Head of caudate nucleus (tissue), 42 donors: ENCODE results near the gene DGCR8.

Experiments used
- DNase-seq, 42 donors: peaks; one replicate each; pipeline versions ENCODE4 v3.0.0 to v3.0.0-alpha.2; 2020 to 2021; ENCODE audit warnings: mixed read lengths in 7 of 42
- intact Hi-C: fragments of 100-400 bp; cut with DNase I; formaldehyde crosslinking; loops from one replicate; pipeline ENCODE4 v1.15.0; 2022

The DGCR8 gene

DNA sequence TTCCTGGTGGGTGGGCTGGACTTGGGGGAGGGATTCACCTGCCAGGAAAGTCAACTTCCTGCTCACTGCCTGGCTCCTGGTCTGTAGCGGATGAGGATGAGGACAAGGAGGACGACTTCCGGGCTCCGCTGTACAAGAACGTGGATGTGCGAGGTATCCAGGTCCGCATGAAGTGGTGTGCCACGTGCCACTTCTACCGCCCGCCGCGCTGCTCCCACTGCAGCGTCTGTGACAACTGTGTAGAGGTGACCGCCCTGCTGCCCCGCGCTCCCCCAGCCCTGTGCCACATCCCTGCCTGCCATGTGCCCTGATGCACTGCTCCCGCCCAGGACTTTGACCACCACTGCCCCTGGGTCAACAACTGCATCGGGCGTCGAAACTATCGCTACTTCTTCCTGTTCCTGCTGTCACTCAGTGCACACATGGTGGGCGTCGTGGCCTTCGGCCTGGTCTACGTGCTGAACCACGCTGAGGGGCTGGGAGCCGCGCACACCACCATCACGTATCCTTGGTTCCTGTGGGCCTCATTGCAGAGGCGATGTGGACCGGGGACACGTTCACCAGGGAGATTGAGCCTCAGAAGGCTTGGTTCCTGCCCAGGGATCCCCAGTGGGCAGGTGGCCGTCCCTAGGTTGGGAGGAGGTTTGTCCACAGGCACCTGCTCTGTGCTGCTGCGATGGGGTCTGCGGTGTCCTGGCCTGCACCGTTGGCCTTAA is 59.5 kb downstream of the DGCR8 start:
- intact Hi-C loops: no loop called here
- DNase-seq: no peak

DNA sequence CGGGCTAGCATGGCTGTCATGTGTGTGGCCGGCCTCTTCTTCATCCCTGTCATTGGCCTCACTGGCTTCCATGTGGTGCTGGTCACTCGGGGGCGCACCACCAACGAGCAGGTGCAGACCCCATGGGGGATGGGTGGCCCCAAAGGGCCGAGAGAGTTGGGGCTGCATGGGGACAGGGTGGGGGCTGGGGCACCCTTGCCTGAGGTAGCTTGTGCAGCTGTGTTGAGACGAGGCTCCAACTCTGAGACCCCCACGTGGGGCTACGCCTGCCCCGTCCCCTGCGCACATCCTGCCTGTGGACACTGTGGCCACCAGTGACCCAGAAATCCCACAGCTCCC is 60.0 kb downstream of the DGCR8 start:
- DNase-seq: no peak
- intact Hi-C loops: no loop called here

DNA sequence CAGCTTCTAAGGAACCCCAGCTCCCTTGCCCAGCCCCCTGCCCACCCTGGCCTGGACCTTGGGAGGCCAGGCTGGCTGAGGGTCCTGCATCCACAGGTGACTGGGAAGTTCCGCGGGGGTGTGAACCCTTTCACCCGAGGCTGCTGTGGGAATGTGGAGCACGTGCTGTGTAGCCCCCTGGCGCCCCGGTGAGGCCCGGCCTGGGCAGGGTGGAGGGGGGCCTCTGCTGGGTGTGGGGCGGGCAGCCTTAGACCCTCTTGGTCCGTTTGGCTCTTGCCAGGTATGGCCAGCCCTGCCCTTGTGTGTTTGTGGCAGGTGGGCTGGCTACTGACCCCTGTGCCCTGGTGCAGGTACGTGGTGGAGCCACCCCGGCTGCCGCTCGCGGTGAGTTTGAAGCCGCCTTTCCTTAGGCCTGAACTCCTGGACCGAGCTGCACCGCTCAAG is 60.5 kb downstream of the DGCR8 start:
- intact Hi-C loops: no loop called here
- DNase-seq: no peak

DNA sequence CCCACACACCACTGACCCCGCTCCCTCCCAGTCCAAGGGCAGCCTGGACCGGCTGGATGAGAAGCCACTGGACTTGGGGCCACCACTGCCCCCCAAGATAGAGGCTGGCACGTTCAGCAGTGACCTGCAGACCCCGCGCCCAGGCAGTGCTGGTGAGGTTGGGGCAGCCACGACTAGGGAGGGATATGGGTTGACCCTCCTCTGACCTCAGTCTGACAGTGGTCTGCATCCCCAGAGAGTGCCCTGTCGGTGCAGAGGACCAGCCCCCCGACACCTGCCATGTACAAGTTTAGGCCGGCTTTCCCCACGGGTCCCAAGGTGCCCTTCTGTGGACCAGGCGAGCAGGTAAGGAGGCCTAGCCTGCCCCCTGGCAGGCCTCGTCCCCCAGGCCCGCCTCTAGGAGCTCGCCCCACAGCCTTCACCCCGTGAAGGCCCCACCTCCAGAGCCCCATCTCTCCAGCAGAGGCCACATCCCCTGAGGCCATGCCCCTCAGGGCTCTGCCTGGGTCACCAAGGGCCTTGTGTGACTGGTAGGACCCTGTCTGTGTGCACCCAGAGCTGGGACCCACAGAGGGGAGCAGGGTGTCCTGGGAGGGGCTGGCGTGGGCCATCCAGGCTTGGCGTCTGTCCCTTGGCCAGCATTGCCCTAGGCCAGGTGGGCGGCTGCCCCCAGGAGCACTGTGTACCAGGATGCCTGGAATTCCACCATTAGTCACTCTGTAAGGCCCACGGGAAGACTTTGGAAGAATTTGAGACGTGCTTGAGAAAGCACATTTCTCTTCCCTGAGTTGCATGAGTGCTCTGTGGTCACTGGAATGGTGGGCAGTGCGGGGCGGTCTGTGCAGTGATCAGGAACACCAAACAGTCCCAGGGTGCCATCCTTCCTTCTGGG is 61.4 kb downstream of the DGCR8 start:
- no peak for DNase-seq
- intact Hi-C loops: no loop called here

DNA sequence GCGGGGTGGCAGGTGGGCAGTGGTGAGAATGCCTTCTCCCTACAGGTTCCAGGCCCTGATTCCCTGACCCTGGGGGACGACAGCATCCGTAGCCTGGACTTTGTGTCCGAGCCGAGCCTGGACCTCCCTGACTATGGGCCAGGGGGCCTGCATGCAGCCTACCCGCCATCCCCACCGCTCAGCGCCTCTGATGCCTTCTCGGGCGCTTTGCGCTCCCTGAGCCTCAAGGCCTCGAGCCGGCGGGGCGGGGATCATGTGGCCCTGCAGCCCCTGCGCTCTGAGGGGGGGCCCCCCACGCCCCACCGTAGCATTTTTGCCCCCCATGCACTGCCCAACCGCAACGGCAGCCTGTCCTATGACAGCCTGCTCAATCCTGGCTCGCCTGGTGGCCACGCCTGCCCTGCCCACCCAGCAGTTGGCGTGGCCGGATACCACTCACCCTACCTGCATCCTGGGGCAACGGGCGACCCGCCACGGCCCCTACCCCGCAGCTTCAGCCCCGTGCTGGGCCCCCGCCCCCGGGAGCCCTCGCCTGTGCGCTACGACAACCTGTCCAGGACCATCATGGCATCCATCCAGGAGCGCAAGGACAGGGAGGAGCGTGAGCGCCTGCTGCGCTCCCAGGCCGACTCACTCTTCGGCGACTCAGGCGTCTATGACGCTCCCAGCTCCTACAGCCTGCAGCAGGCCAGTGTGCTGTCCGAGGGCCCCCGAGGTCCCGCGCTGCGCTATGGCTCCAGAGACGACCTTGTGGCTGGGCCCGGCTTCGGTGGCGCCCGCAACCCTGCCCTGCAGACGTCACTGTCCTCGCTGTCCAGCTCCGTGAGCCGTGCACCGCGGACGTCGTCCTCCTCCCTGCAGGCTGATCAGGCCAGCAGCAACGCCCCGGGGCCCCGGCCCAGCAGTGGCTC is 62.9 kb downstream of the DGCR8 start:
- DNase-seq: no peak
- intact Hi-C loops: no loop called here

DNA sequence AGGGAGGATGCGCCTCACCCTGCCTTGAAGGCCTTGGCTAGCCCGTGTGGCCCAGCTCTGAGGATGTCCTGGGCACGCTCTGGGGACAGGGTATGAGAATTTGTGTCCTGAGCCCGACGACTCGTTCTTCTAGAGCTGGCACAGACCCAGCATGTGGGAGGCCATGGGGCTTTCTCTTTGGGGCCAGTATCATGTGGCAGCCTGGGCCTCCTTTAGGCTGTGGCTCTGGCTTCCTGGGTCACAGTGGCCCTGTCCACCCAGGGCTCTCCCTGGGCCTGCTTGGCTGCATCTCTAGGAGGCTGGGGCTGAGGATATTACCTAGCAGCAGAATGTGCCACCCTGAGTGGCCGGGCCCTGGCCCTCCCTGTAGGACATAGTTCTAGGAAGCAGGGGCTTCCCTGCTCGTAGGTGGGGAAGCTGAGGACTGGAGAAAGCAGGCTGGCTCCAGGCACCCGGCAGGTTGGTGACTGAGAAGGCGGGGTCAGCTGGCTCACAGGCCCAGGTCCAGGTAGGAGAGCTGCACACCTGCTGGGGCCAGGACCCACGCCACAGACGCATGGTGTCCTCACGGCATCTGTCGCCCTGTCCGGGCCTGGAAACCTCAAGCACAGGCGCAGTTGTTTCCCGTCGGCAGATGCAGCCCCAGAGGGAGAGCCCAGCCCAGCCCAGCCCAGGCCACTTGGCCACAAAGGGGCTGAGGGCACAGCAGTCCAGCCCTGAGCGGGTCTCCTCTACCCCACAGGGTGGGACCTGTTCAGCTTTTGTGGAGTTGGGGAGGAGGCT is 64.0 kb downstream of the DGCR8 start:
- no peak for DNase-seq
- intact Hi-C loops: no loop called here

DNA sequence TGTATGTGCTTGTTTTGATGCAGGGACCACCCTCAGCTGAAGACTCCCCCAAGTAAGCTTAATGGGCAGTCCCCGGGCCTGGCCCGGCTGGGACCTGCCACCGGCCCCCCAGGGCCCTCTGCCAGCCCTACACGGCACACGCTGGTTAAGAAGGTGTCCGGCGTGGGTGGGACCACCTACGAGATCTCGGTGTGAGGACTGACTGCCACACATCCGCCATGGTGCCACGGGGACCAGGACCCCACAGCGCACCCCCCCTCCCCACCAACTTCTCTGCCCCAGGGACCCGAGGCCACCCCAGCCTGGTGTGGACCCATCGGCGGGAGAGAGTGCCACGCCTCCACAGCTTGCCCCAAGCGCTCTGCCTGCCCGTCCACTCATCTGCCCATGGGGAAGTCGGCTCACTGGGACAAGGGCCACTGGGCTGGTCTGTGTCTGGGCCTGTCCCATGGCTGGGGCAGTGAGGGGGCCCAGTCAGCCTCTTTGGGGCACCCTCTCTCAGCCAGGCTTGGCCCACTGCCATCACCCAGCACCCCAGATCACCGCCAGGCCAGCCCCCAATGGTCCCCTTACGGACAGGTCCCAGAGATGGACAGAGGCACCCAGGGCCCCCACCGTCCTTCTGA is 65.3 kb downstream of the DGCR8 start:
- DNase-seq: no peak
- intact Hi-C loops: no loop called here

DNA sequence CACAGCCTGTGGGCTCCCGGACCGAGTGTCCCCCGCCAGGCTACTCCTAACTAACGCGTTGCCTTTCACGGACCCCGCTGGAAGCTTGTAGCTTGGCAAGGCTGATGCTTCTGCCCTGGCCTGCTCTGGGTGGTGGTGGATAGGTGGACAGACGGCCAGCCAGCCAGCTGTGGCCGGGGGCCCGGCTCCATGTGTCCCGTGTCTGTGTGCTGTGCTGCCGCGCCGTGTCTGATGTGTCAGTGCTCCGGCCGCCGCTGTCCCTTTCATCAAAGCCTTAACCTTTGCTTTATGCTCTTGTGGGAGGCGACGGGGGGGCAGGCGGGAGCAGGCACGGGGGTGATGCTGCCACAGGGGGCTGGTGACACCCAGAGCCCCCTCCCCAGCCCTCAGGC is 65.8 kb downstream of the DGCR8 start:
- no peak for DNase-seq
- intact Hi-C loops: no loop called here

DNA sequence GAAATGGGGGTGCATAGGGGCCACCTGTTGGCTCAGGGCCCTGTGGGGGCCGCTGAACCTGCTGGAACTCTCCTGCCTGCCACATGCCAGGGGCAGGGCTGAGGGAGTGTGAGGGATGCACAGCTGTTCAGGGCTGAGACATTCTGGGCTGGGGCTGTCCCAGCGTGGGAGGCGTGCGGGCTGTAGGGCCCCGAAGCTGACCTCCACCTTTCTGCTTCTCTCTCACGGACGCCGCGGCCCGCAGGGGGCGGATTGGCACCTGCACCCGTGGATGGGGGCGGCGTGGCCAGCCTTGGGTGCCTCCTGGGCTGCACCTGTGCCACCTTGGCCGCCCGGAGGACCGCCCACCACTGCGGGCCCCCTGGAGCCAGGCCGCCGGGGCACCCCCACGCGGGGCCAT is 66.7 kb downstream of the DGCR8 start:
- intact Hi-C loops: no loop called here
- no peak for DNase-seq

DNA sequence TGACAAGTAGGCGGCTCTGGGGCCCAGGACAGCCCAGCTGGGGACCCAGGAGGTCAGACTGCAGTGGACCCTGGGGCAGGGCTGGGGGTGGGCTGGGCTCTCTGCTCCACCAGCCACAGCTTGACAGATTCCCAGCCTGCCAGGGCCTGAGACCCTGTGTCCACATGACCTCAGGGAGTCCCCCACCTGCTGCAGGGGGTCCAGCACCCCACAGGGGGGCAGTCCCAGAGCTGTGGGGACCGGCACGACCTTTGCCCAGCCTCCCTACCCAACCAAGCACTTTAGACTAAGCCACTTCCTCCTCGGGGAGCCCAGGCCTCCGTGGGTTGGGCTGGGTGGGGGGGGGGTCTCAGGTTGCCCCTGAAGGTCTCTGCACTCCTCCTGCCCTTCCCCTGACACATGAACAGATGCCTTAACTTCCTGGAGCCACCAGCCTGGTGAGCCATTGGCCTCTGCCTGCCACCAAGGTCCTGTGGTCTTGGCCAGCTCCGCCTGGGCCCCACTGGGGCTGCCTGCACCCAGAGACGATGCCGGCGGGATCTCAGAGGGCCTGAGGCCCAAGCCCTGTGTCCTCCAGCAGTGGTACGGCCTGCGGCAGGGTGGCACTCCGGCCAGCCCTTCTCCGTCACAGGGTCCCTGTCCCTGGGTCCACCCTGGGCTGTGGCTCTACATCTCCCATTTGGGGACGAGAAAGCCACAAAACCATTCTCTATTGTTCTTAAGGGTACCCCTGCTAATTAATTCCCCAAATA is 67.4 kb downstream of the DGCR8 start:
- intact Hi-C loops: no loop called here
- no peak for DNase-seq

DNA sequence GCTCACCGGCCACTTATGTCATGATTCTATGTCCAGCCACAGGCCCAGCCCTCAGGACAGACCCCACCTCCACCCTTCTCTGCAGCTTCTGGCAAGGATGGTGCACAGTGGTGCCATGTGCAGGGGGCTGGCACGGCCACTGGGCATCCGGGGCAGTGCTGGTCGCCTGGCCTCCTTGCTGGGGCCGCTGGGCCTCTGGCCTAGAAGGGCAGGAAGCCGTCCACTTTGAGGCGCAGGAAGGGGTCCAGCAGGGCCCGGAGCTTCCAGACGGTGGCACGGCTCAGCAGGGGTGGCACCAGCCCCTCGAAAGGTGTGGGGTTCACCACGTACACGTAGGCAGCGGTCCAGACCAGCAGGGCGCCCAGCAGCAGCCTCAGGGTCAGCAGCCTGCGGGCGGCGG is 68.4 kb downstream of the DGCR8 start:
- intact Hi-C loops: no loop called here
- DNase-seq: no peak

DNA sequence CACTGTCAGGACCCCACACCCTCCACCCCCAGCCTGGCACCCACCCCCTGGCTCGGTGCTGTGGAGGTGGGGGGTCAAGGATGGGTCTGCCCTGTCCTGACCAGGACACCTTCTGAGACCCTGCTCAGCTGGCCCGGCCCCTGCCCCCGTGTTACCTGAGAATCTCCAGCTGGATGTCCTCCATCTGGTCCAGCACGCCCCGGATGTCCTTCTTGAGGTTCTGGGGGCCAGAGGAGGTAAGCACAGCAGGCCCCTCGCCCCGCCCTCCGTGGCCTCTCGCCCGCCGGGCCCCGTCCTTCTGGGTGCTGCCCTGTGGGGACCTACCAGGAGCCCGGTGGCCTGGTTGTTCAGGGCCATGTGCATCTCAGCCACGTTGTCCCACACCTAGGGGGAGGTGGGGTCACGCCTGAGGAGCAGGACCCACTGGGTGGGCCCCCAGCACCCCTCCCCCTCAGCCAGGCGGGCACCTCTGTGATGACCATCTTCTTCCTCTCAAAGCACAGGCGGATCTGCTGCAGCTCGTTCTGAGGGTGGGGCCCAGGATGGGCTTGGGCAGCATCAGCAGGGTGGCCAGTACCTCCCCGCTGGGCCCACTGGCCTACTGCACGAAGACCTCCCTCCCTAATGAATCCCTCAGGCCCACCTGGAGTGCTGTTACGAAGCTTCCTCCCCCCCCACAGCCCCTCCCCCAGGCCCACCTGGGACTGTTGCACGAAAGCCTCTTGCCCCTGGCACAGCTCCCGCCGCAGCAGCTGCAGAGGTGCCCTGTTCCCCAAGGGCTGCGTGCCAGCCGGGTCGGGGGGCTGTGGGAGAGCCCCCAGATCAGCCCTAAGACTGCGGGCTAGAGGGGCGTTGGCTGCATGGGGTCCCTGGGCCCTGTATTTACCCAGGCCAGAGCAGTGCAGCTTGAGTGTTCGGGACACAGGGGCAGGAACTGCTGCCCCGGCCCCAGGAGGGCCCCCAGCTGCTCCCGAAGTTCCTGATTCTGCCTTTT is 69.5 kb downstream of the DGCR8 start:
- intact Hi-C loops: no loop called here
- DNase-seq: no peak

DNA sequence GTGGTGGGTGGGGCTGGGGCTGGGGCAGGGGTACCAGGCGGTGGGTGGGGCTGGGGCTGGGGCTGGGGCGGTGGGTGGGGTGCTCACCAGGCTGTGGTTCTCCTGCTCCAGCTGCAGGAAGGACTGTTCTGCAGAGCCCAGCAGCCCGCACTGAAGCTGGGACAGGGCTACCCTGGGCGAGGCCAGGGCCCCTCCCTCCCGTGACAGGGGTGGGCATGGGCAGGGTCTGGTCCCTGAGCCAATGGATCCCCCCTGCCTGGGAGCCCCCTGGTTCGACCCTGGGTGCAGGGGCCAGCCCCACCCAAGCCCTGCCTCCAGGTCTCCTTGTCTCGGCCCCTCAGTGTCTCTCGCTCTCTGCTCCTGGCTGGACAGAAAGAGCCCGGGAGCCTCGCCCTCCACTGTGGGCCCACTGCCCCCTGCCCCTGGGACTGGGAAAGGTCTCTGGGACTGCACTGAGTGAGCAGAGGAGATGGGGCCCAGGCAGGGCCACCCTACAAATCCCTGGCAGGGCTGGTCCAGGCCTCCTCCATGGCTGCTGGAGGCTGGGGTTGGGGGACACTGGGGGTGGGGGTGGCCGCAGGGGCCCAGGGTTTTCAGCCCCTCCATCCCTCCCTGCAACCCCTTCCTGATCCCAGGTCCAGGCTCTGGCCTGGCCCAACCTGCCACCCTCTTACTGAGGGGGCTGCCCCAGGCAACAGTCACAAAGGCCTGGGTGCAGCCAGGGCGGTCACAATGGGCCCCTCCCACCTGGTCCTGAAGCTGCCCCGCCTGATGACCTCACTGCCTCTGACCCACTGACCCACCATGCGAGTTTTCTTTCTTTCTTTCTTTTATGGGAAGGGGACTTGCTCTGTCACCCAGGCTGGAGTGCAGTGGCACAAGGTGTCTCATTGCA is 70.6 kb downstream of the DGCR8 start, which contains the start of gene CCDC188:
Gene CCDC188 (minus strand): TSS at position 675 of the 895 bp plus-strand sequence. CDS start 69 bp downstream, at position 606.
- intact Hi-C loops: no loop called here
- DNase-seq: no peak

DNA sequence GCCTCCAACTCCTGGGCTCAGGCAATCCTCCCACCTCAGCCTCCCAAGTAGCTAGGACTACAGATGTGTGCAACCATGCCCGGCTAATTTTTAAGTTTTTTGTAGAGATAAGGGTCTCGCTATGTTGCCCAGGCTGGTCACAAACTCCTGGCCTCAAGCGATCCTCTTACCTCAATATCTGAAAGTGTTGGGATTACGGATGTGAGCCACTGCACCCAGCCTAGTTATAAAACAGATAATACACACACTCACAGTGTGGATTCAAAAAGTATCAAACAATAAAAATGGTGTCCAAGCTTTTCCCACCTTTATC is 71.2 kb downstream of the DGCR8 start:
- no peak for DNase-seq
- intact Hi-C loops: no loop called here

DNA sequence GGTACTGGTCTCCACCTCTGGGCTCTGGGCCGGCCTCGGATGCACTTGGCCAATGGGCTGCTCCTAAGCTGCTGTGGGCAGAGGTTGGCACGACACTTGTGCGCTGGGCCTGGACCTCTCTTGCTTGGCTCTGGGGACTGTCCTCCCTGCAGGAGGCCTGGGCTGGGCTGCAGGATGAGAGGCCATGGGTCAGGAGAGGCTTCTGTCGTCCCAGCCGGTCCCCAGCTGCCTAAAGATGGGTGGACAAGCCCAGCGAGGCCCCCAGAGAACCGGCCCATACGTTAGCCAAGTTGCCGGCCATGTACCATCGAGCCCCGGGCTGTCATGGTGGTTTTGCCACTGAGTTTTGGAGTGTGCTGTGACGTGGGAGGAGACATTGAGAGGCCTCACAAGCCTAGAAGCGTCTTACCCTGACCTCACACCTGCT is 72.4 kb downstream of the DGCR8 start:
- intact Hi-C loops: no loop called here
- DNase-seq: no peak

DNA sequence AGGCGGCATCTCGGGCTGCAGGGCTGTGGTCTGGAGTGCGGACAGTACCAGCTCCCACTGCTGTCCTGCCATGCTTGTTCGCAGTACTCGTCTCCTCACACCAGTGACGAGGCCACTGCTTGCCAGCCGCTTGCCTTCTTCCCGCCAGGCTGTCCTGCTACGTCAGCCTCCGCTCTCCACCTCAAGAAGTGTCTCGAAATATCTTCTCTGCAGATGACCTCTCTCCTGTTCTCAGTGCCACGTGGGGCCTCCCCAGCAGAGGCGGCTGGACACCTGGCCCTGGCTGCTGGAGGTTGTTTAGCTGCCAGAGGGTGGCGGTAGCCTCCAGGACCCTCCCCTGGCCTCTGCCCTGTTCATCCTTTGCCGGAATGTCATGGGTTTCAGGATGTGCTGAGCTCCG is 73.9 kb downstream of the DGCR8 start:
- DNase-seq: no peak
- intact Hi-C loops: no loop called here
